Activated CD8-positive, alpha-beta memory T cell treated with anti-CD3 and anti-CD28 coated beads, Interleukin-2, amount 50 U/mL, for 1 hour (primary cell): ENCODE data around the gene CHD6.

Source experiments
- DNase-seq: peaks from one replicate; pipeline ENCODE4 v3.0.0-alpha.2; 2020; ENCODE audit errors: extremely low read depth

The CHD6 gene

GRCh38 chr20:41592516-41593216 is 25.5 kb downstream of the CHD6 start:
- DNase-seq = no peak

GRCh38 chr20:41587956-41588355 is 30.2 kb downstream of the CHD6 start:
- DNase-seq = no peak

GRCh38 chr20:41587523-41587922 is 30.7 kb downstream of the CHD6 start:
- no peak for DNase-seq

- DNase-seq = no peak
These were observed 31.4 kb downstream of the CHD6 start for GRCh38 chr20:41586772-41587171.

- no peak for DNase-seq
These were observed 37.8 kb downstream of the CHD6 start for GRCh38 chr20:41580350-41580749.

GRCh38 chr20:41577129-41578009 is 40.8 kb downstream of the CHD6 start:
- no peak for DNase-seq

GRCh38 chr20:41575412-41575811 is 42.8 kb downstream of the CHD6 start:
- no peak for DNase-seq

GRCh38 chr20:41574802-41575389 is 43.3 kb downstream of the CHD6 start:
- DNase-seq = no peak

GRCh38 chr20:41573955-41574354 is 44.2 kb downstream of the CHD6 start:
- DNase-seq = no peak

GRCh38 chr20:41572010-41572572 is 46.1 kb downstream of the CHD6 start:
- no peak for DNase-seq

GRCh38 chr20:41571006-41571405 is 47.2 kb downstream of the CHD6 start:
- no peak for DNase-seq

- DNase-seq = no peak
These were observed 47.6 kb downstream of the CHD6 start for GRCh38 chr20:41570557-41570956.

- DNase-seq = no peak
These were observed 50.6 kb downstream of the CHD6 start for GRCh38 chr20:41567615-41568014.

- no peak for DNase-seq
These were observed 51.2 kb downstream of the CHD6 start for GRCh38 chr20:41566896-41567527.

GRCh38 chr20:41563087-41563486 is 55.1 kb downstream of the CHD6 start:
- no peak for DNase-seq

GRCh38 chr20:41560970-41561369 is 57.2 kb downstream of the CHD6 start:
- no peak for DNase-seq

- DNase-seq = no peak
These were observed 58.5 kb downstream of the CHD6 start for GRCh38 chr20:41559658-41560057.

GRCh38 chr20:41553142-41553879 is 64.9 kb downstream of the CHD6 start:
- no peak for DNase-seq

GRCh38 chr20:41552295-41553068 is 65.7 kb downstream of the CHD6 start:
- DNase-seq = no peak

- DNase-seq = no peak
These were observed 67.0 kb downstream of the CHD6 start for GRCh38 chr20:41551011-41551705.
